GM10847 (cell line): ENCODE measurements around the gene EPRS1.

Experiments
- POLR2A ChIP-seq: IDR thresholded peaks from 2 replicates; pipeline ENCODE4 v1.6.1; 2011; ENCODE audit not compliant: insufficient read length; ENCODE audit errors: extremely low read depth

EPRS1 gene

DNA sequence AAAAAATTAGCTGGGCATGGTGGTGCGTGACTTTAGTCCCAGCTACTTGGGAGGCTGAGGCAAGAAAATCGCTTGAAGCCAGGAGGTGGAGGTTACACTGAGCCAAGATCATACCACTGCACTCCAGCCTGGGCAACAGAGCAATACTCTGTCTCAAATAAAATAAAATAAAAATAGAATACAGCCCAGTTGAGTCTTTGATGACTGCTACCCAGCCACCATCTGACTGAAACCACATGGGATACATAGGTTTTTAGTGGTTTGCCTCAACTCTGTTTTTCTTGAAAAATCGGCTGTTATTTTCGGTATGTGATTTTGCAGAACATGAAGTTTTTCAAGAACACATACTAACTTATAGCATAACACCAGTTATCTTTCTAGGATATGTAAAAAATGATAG is 46.5 kb downstream of the EPRS1 start:
- no peak for TF ChIP-seq POLR2A
